A673 (cell line): ENCODE data around the gene REC114. TPM values are rescaled to one million over a fixed set of nuclear protein-coding genes. Genes with fewer than 3 reads are reported as not detected.
"Not testable (repeated sequence)": the region's sequence is repeated elsewhere in the genome, so short reads cannot be mapped to it uniquely, and the experiment has no call there.

Source experiments
- BruUV-seq: library from RNA; stranded (reverse); fragments of 400-500 nt; replicated peaks from 2 replicates; lab custom pipeline; 2021; lab: Mats Ljungman, UMichigan
- CTCF ChIA-PET: fragments of 300-600 bp; sonication (Branson Sonifier 250); formaldehyde crosslinking; loops from one replicate; lab custom pipeline; 2022; ENCODE audit warnings: antibody characterized with exemption; lab: Charles Lee
- POLR2A ChIA-PET: fragments of 300-600 bp; sonication (Branson Sonifier 250); formaldehyde crosslinking; loops from one replicate; lab custom pipeline; 2022; ENCODE audit warnings: antibody characterized with exemption; ENCODE audit not compliant: low non-redundant PET; lab: Charles Lee
- DNase-seq: peaks from one replicate; pipeline ENCODE4 v3.0.0-alpha.2; 2015; ENCODE audit warnings: low spot score
- H3K27ac ChIP-seq: fragments of 200-600 bp; sonication (generic); 2 replicates; pipeline ENCODE4 v1.5.1; 2016; ENCODE audit warnings: mixed run types, low read depth, mild to moderate bottlenecking, mixed read lengths, antibody characterized with exemption, low read length; ENCODE audit not compliant: poor library complexity, severe bottlenecking
- H3K27me3 ChIP-seq: fragments of 200-600 bp; sonication (generic); replicated peaks from 2 replicates; pipeline ENCODE4 v1.6.1; 2017; ENCODE audit warnings: mixed run types, low read depth, mild to moderate bottlenecking, mixed read lengths, antibody characterized with exemption, low read length; ENCODE audit not compliant: insufficient read depth, poor library complexity
- H3K36me3 ChIP-seq: fragments of 200-600 bp; sonication (generic); 2 replicates; pipeline ENCODE4 v1.6.1; 2016; ENCODE audit warnings: mixed run types, mild to moderate bottlenecking, mixed read lengths, antibody characterized with exemption, low read length; ENCODE audit not compliant: insufficient read depth, poor library complexity, severe bottlenecking
- H3K4me1 ChIP-seq: fragments of 200-600 bp; sonication (generic); 2 replicates; pipeline ENCODE4 v1.6.1; 2017; ENCODE audit warnings: mixed run types, mild to moderate bottlenecking, mixed read lengths, antibody characterized with exemption, low read length; ENCODE audit not compliant: insufficient read depth, poor library complexity, severe bottlenecking
- H3K4me3 ChIP-seq: fragments of 200-600 bp; sonication (generic); 2 replicates; pipeline ENCODE4 v1.5.1; 2016; ENCODE audit warnings: low read depth, mixed run types, mild to moderate bottlenecking, mixed read lengths, low read length; ENCODE audit not compliant: poor library complexity, severe bottlenecking
- H3K9me3 ChIP-seq: fragments of 200-600 bp; sonication (generic); 2 replicates; pipeline ENCODE4 v1.6.1; 2016; ENCODE audit warnings: mixed run types, low read depth, mild to moderate bottlenecking, mixed read lengths, antibody characterized with exemption, low read length; ENCODE audit not compliant: poor library complexity, severe bottlenecking
- CTCF ChIP-seq: fragments of 300-800, 200-600 bp; sonication (generic); conservative IDR thresholded peaks from 2 replicates; pipeline ENCODE4 v1.5.1; 2017; ENCODE audit warnings: low read depth, mild to moderate bottlenecking, antibody characterized with exemption, low read length, moderate library complexity, mixed read lengths
- EZH2 ChIP-seq: fragments of 200-600 bp; sonication (generic); IDR thresholded peaks from 2 replicates; pipeline ENCODE4 v1.6.1; 2017; ENCODE audit warnings: borderline replicate concordance, low read depth, mild to moderate bottlenecking, mixed read lengths, antibody characterized with exemption, low read length; ENCODE audit not compliant: poor library complexity, severe bottlenecking
- intact Hi-C: fragments of 100-400 bp; cut with micrococcal nuclease; formaldehyde crosslinking; loops from one replicate; pipeline ENCODE4 v1.10.0; 2022; ENCODE audit not compliant: unreplicated experiment
- total RNA-seq: library from RNA; stranded (reverse); gene quantifications from 2 replicates; pipeline ENCODE4 v1.2.3, GENCODE V29; 2021

Gene REC114
- total RNA-seq, 1 experiment from 2014 or later: not detected

DNA sequence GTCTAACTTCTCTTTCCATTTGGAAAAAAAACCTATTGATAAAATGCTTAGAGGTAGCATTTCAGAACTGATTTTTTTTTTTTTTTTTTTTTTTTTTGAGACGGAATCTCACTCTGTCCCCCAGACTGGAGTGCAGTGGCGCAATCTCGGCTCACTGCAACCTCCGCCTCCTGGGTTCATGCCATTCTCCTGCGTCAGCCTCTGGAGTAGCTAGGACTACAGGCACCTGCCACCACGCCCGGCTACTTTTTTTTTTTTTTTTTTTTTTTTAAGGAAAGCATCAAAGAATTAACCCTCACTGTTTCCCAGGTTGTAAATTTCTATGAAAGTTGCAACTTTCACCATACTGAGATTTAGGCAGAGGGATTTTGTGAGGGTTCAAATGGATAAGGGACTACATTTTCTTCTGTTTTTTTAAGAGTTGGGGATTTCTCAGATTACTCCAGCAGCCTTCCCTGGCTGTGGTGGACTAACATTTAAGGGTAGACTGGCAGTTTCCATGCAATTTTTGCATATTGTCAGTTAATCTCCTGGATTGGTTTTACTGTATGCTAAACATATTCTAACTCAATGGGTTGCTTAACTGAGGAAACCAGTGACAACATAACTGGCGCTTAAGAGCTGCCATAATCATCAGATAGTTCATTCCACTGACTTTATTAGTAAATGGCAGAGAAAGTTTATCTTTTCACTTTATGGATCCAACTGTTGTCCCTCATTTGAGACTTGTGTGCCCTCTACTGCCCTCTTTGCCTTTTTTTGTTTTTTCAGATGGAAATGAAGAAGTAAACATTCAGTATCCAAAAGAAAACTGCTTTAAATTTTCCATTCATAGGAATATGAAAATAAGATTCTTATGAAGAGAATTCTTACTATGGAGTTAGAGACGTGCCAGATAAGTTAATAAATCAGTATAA is 96.5 kb downstream of the REC114 start:
- Histone ChIP-seq H3K27me3 (no peaks in the 10 kb centered on the region), H3K36me3 (no peaks in the 10 kb centered on the region), H3K9me3 (no peaks in the 10 kb centered on the region), H3K4me3 (no peak overlapping the region), H3K4me1 (no peaks in the 10 kb centered on the region), H3K27ac (no peak overlapping the region)
- ChIA-PET POLR2A (no interaction called here), CTCF (interaction anchor here (1.8 kb wide), 1 partner anchor 97 kb away, joined by 4 read pairs; no protein-coding TSS in a partner anchor)
- TF ChIP-seq EZH2 (no peak), CTCF (no peak)
- intact Hi-C loops: no loop called here
- BruUV-seq: no TSS peak
- DNase-seq: no peak

- no TSS peak for BruUV-seq
These were observed 97.2 kb downstream of the REC114 start for GRCh38 chr15:73540161-73540560.

DNA sequence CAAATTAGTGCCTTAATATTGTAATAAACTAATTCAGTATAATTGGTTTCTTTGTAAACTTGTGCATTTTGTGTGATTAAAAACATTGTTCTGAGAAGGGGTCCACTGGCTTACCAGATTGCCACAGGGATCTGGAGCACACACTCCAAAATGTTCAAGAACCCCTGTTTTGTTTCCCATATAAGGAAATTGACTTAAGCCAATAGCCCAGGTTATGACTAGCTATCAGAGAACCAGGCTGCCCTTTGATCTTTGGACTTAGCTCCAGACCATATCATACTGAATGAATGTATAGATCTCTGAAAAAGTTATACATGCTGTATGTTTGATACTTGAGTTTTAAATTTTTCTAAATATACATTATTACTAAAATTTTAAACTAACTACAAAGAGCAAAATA is 98.5 kb downstream of the REC114 start:
- BruUV-seq: no TSS peak
- Histone ChIP-seq H3K27me3 (no peaks in the 10 kb centered on the region), H3K36me3 (no peaks in the 10 kb centered on the region), H3K9me3 (no peaks in the 10 kb centered on the region), H3K4me3 (no peak overlapping the region), H3K4me1 (no peaks in the 10 kb centered on the region), H3K27ac (no peak overlapping the region)
- intact Hi-C loops: no loop called here
- ChIA-PET CTCF (interaction anchor here (1.8 kb wide), 1 partner anchor 95 kb away, joined by 4 read pairs; no protein-coding TSS in a partner anchor), POLR2A (no interaction called here)
- TF ChIP-seq EZH2: no peak
- no peak for TF ChIP-seq CTCF
- DNase-seq: no peak

More at GRCh38 chr15:73540161-73540560, 97.2 kb downstream of the REC114 start:
- intact Hi-C loops: no loop called here
- no peak for DNase-seq
- POLR2A ChIA-PET: no interaction called here
- H3K9me3 ChIP-seq: no peaks in the 10 kb centered on the region
- no peaks in the 10 kb centered on the region for H3K36me3 ChIP-seq
- no peak overlapping the region for H3K4me3 ChIP-seq
- no peak overlapping the region for H3K27ac ChIP-seq
- CTCF ChIA-PET: interaction anchor here (1.8 kb wide), 1 partner anchor 96 kb away, joined by 4 read pairs; no protein-coding TSS in a partner anchor
- no peak for TF ChIP-seq CTCF
- TF ChIP-seq EZH2: no peak
- no peaks in the 10 kb centered on the region for H3K27me3 ChIP-seq
- no peaks in the 10 kb centered on the region for H3K4me1 ChIP-seq

DNA sequence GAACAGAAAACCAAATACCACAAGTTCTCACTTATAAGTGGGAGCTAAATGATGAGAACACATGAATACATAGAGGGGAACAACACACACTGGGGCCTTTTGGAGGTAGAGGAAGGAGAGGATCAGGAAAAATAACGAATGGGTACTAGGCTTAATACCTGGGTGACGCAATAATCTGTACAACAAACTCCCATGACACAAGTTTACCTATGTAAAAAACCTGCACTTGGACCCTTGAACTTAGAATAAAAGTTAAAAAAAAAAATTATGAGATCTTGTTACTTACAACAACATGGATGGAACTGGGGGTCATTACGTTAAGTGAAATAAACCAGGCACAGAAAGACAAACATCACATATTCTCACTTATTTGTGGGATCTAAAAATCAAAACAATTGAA is 106.0 kb downstream of the REC114 start:
- CTCF ChIA-PET, POLR2A ChIA-PET: not testable (repeated sequence)

More for the DNA sequence above, 106.0 kb downstream of the REC114 start:
- H3K27ac ChIP-seq, BruUV-seq, H3K4me1 ChIP-seq, H3K27me3 ChIP-seq, DNase-seq, H3K9me3 ChIP-seq, H3K4me3 ChIP-seq, intact Hi-C loops, H3K36me3 ChIP-seq: not testable (repeated sequence)
